Measurements from ENCODE around the gene ZDHHC11.
"Not testable (repeated sequence)": the region's sequence is repeated elsewhere in the genome, so short reads cannot be mapped to it uniquely, and the experiment has no call there.

DNA sequence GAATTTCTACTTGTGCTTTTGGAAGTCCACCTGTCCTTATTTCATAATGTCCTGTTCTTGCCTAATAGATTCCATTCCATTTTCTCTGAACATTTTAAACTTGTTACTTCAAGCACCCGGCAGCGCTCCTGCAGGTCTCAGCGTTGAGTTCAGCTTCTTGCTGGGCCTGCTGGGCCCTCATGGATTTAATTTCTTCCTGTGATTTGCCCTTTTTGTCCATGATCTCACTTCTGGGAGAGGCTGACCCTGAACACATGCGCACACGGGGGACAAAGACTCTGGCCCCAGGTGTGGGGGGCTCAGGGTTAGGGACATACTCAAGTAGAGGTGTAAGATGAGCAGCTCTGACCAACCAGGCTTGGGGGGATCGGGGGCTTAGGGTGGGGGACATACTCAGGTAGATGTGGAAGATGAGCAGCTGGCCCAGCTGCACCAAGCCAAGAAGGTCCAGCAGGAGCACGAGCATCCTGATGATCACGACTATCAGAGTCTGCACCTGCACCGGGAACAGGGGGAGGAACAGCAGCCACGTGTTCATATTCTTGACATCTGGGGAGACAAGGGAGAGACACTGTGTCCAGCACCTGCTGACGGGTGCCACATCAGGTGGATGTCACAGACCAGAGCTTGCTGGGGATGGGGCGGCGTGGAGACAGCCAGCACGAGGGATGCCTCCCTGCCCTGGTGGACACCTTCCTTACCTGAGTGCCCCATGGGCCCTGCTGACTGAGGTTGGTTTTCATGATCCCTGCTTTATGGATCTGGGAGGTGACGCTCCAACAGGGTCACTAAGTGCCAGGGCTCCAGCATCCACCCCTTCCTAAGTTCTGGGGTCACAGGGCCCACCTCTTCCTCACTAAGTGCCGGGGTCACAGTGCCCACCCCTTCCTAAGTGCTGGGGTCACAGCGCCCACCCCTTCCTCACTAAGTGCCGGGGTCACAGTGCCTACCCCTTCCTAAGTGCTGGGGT, 102.5 kb downstream of the ZDHHC11 start:
- TF ChIP-seq, protein P1, sequence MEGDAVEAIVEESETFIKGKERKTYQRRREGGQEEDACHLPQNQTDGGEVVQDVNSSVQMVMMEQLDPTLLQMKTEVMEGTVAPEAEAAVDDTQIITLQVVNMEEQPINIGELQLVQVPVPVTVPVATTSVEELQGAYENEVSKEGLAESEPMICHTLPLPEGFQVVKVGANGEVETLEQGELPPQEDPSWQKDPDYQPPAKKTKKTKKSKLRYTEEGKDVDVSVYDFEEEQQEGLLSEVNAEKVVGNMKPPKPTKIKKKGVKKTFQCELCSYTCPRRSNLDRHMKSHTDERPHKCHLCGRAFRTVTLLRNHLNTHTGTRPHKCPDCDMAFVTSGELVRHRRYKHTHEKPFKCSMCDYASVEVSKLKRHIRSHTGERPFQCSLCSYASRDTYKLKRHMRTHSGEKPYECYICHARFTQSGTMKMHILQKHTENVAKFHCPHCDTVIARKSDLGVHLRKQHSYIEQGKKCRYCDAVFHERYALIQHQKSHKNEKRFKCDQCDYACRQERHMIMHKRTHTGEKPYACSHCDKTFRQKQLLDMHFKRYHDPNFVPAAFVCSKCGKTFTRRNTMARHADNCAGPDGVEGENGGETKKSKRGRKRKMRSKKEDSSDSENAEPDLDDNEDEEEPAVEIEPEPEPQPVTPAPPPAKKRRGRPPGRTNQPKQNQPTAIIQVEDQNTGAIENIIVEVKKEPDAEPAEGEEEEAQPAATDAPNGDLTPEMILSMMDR (conservative IDR thresholded peaks at IDR 0.05; ENCODE audit: low read depth, low read length) = not testable (repeated sequence)
- TF ChIP-seq EZH2 (IDR thresholded peaks at IDR 0.05; ENCODE audit: low read length, unreplicated experiment) = not testable (repeated sequence)
